NCI-H69 (cell line): Measurements from ENCODE around the gene KANSL1L.
"Not testable (repeated sequence)": the region's sequence is repeated elsewhere in the genome, so short reads cannot be mapped to it uniquely, and the experiment has no call there.

ENCODE experiments used
- DNase-seq: peaks from one replicate; lab custom pipeline; 2025; lab: John Stamatoyannopoulos, UW

The KANSL1L gene

DNA sequence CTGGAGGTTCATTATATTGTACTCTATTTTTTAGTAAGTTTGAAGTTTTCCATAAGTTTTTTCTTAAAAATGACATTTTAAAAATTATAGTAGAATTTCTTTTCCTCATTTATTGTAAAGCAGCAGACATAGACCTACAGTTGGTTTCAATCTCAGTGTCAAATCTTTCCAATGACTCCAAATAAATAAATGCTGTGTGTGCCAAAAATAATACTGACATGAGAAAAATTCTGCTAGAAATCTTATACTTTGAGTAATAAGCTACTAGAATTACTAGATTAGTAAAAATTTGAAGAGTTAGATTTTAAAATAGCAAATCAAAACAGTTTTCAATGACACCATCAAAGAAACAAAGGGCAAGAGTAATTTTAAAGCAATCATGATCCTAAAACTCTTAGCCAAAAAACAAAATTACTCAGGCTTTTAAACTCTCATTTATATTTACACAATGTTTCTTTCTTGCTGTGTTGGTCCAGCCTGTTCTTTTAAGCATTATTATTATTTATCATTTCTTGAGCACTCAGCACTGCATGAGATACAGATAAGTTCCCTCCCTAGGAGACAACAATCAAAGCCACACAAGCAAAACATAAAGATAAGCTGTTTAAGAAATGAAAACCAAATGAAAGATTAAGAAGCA lies 8.3 kb upstream of the KANSL1L start:
- no peak for DNase-seq

DNA sequence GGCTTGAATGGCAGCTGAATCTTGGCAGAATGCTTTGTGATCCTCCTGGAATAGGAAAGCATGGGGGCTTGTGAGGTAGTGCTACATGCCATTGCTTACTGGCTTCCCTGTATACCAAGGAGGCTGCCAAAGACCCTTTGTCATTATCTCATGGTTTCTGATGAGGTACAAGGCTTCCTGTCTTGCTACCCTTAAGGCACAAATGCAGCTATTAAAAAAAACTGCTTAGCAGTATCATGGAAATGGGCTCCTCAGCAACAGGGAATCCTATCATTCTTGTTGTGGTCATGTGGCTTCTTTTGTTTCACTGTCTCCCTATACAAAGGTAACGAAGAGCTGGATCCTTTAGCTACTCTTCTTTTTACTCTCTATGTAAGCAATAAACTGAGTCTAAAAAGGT lies 6.6 kb upstream of the KANSL1L start:
- DNase-seq, result no peak

DNA sequence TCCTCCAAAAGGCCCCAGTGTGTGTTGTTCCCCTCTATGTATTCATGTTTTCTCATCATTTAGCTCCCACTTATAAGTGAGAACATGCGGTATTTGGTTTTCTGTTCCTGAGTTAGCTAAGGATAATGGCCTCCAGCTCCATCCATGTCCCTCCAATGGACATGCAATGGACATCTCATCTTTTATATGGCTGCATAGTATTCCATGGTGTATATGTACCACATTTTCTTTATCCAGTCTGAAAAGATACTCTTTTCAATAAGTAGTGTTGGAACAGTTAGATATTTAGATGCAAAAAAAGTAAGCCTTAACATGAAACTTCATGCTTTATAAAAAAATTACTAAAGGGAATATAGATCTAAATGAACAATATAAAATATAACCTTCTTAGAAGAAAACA lies 5.9 kb upstream of the KANSL1L start:
- DNase-seq, result not testable (repeated sequence)

DNA sequence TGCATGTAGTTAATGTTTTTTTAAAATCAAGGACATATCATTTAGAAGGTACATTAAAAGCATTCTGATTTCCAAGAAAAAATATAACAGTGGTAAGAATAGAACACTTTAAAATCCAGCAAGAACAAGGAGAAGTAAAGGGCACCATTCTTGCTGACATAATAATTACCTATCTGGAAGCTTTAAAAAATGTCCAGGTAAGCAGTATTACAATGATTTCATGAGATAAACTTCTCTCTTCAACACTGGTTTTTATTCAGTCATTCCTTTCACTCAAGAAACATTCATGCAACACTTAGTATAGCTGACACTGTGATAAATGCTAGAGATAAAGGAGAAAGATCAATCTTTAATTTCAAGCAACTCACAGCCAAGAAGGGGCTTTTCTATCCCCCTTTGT lies 2.9 kb upstream of the KANSL1L start:
- no peak for DNase-seq

DNA sequence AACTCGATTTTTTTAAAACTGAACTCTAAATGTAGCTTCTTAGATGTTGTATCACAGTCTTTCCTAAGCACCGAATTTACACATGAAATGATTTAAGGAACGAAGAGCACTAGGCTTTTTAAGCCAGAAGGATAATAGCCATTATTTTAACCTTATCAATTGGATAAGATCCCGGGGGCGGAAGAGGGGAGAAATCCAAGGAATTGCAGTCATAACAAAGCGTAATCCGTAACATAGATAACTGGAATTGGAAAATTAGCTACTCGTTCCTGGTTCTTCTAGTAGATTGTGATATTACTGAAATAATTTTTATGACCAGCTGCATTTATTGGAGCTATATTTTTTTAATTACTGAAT lies 988 bp upstream of the KANSL1L start:
- peak; percentile 50 for DNase-seq

DNA sequence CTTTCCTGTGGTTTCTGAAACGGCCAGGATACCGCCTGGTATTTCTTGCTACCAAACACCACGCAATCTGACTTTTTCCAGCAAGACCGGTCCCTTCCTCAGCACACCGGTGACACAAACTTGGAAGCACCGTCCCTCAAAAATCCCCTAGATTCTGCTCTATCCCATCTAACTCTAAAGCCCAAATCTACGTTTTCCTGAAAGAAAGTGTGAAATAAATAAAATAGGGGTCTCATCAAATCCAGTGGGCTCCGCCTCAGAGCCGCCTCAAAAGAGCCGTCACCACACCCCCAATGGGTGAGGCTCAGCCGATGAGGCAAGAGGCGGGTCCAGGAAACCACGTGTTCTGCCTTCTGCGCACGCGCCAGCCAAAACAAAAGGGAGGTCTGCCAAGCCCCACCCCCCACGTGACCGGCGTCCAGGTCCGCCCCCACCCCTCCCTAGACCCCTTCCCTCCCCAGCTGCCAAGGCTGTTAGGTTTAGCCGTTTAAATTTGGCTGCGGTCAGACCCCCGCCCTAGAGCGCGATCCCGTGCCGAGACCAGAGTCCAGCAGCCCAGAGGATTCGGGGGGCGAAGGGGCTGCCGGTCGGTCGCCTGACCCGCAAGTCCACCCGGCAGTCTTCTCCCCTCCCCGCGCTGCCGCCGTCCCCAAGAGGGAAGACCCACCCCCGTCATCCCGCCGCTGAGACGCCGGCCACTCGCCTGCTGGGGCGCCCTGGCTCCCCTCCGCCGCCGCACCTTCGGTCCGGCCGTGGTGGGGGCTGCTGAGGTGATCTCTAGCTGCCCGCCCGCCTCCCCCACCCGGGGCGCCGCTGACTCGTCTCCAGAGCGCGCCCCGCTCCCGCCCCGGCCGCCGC lies 534 bp downstream of the KANSL1L start:
- DNase-seq, result peak; percentile 92

DNA sequence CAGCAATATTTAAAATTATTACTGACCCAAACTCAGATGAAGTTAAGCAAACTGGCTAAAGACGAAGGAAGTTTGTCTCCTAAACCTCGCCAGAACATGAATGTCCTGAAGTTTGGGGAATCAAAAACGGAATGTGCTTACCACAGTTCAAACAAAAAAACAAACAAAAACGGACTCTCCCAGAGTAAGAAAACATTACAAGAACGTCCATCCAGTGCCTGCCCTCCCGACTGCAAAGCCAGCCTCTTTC lies 1.1 kb downstream of the KANSL1L start:
- DNase-seq, result no peak

DNA sequence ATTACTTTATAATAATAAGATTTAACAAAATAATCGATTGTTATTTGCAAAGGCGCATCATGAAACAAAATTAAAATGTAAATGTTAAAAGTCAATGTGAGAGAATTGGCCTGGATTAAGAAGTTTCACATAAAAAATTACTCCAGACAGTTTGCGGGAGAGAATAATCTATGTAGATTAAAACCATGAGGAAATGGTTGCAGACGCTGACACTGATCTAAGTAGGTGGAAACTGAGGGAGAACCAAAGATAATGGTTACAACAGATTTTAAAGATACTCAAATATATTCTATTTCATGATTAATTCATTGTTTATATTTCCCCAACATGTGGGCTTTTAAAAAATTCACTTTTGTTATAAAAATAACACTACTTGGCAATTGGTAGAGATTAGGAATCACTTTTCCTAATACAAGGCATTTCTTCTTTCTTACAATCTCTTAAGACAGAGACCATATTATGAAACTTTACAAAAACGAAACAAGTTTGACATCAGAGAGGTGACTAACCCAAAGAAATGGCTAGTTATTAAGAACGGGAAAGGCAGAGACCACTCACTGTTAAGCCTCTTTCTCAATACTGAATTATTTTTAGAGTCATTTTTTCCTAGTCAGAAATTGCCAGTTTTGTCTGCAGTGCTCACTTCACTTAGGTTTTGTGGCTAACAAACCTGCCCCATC lies 1.6 kb downstream of the KANSL1L start:
- peak; percentile 14 for DNase-seq

DNA sequence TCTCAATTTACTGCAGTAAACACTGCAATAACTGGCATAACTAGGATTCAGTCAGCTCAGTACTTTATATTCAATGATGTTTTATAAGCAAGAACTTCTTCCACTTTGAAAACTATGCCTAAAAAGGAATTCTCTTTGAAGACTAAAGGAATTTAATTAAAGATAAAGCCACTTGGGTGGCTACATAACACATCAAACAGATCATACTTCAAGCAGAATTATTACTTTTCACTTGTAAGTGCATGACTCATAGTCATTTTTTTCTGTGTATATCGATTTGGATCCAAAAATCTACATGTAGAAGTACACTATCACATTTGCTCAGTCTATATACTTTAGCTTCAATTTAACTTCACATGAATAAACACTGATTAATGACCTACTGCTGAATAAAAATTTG lies 4.0 kb downstream of the KANSL1L start:
- DNase-seq, result no peak

DNA sequence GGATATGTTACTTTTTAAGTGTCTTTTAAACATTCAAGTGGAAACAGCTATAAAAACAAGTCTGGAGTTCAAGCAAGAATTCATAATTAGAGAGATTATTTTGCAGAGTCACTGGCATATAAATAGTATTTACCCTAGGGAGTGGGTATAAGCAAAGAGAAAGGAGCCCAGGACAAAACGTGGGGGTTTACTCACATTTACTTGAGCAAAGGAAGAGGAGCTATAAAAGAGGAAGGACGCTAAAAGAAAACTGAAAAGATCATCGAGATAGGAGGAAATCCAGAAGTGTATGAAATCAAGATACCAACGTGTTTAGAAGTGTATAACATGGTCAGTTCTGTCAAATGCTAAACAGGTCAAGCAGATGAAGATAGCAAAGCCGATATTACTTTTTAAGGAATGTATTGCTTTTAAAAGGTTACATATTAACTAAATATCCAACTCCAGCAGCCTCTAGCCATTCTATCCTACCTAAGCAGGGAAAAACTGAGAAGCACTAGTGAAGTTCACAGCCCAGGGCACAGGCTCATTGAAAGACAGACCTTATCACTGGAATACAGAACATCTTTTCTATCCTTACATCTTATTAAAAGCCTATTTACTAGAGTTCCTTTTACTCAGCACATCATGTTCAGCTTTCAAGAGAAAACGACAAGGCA lies 8.6 kb downstream of the KANSL1L start:
- no peak for DNase-seq

DNA sequence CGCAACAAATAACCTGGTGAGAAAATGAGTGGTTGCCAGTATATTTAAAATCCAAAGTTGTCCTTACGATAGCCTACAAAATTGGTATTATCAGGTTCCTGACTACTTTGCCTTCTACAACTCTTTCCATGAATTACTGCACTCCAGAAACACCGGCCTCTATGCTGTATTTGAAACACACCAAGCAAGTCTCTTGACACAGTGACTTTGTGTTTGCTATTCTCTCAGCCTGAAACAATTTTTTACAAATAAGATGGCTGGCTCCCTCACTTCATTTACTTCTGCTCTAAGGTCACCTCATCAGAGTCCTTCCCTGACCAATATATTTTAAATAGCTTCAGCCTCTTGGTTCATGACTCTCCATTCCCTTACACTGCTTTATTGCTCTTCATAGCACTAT lies 12.2 kb downstream of the KANSL1L start:
- no peak for DNase-seq

DNA sequence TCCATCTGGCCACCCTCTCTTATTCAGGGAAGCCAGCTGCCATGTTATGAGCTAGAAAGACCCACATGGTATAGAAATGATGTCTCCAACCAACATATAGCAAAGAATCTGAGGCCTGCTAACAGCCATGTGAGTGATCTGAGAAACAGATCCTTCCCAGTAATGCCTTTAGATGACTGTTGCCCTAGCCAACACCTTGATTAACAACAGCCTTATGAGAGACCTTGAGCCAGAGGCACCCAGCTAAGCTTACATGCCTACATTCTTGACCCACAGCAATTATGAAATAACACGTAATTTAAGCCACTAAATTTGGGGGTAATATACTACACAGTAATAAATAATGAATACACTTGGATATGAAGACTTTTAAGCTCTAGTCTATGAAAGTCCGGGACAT lies 13.0 kb downstream of the KANSL1L start:
- peak; percentile 6 for DNase-seq

DNA sequence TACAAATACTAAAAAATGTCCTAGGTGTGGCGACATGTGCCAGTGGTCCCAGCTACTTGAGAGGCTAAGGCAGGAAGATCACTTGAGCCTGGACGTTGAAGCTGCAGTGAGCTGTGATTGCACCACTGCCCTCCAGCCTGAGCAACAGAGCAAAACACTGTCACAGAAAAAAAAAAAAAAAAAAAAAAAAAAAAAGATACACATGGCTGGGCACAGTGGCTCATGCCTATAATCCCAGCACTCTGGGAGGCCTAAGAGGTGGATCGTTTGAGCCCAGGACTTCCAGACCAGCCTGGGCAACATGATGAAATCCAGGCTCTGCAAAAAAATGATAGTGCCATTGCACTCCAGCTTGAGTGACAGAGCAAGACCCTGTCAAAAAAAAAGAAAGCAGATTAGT lies 13.7 kb downstream of the KANSL1L start:
- DNase-seq, result no peak

DNA sequence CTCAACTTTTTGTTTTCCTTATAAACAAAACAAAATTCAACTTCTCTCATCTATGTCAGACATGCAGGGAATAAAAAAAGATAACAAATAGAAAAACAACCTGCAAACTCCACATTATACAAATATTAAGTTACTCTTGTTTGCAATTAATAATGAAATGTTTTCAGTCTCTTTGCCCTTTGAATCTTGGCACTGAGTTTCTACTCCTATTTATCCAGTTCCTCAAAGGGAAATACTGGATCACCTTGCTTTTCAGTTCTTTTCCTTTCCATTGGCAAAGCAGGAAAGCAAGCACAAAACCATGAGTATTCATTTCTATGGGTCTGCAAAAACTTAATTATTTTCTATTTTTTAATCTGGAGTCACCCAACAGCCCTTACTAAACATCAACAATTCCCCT lies 23.6 kb downstream of the KANSL1L start:
- DNase-seq, result no peak

DNA sequence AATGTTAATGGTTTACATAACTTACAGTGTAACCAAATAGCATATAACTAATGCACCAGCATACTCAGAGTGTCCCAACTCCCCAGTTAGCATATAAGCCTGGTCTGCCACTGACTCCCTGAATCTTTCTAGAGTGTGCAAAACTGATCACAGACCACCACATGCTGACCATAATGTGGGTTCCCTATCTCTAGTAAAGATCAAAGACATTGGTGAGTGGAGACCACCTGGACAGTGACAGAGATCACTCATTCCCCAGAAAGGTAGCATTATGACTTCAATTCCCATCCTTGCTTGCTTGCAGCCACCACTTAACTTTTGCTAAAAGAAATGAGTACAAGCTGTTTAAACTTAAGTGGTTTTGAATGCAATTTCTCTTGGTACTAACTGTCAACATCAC lies 39.0 kb downstream of the KANSL1L start:
- DNase-seq, result no peak

DNA sequence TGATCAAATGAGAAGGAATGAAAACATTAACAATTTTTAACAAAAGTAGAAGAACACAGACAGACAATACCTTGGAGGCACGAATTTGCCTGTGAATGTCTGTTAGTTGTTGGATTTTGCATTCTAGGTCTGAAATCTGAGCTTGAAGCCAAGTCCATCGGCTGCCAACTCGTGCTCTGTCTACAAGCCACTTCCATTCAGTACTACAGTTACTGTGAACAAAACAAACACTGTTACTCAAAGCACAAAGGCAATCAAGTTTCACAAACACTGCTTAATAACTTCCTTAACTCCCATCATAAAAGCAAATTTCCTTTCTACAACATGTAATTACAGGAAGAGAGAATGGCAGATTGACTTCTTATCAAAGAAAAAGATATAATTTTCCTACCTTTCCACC lies 42.2 kb downstream of the KANSL1L start:
- DNase-seq, result peak; percentile 86

DNA sequence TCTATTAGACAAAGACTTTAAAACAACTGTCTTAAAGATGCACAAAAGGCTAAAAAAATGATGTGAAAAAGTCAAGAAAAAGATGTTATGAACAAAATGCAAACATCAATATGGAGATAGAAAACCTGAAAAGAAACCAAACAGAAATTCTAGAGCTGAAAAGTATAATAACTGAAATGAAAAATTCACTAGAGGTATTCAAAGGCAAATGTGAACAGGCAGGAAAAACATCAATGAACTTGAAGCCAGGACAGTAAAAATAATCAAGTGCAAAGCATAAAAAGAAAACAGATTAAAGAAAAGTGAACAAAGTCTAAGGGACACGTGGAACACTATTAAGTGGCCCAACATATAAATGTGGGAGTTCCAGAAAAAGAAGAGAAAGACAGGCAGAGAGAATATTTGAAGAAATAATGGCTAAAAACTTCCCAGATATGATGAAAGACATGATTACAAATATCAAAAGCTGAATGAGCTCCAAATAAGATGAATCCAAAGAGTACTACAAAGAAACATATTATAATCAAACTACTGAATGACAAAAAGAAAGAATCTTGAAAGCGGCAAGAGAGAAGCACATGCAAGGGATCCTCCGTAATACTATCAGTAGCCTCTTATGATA lies 57.5 kb downstream of the KANSL1L start:
- DNase-seq, result no peak

DNA sequence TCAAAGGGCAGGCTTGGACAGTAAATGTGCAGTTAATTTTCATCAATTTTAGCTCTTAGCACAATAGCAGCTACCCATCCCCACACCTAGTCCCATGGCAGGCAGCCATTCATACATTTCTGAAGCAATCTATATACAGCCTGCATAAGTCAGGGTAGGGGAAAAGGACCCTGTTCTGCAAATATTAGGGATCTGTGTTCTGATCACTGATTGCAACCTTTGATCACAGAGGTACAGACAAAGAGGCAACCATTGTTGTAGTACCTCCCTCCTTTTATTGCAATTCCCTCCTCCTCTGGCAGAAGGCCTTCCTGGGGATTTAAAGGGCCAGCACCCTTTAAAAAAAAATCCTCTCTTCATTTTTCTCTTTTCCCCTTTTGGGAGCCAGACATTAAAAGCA lies 58.3 kb downstream of the KANSL1L start:
- no peak for DNase-seq

DNA sequence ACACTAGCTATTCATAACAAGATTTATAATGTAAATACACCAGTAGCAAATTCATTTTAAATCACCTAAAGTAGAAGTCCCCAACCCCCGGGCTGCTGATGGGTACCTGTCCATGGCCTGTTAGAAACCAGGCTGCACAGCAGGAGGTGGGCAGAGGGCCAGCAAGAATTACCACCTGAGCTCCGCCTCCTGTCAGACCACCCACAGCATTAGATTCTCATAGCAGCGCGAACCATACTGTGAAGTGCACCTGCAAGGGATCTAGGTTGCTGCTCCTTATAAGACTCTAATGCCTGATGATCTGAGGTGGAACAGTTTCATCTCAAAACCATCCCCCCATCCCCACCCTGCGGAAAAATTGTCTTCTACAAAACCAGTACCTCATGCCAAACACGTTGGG lies 71.3 kb downstream of the KANSL1L start:
- peak; percentile 56 for DNase-seq

DNA sequence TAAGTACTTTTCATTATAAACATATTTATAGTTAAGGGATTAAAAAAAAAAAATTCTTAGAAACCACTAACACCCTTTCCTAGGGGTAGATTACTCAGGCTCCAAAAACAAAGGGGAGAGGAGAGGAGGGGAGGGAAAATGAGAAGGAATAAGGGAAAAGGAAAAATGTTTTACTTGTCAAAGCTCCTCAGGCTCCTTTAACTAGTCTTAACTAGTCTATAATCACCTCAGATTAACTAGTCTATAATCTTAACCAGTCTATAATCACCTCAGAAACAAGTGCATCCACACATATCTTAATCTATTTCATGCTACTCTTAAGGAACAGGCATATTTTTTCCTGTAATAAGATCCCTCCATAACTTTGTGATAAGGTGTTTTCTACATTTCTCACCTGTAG lies 76.4 kb downstream of the KANSL1L start:
- no peak for DNase-seq

DNA sequence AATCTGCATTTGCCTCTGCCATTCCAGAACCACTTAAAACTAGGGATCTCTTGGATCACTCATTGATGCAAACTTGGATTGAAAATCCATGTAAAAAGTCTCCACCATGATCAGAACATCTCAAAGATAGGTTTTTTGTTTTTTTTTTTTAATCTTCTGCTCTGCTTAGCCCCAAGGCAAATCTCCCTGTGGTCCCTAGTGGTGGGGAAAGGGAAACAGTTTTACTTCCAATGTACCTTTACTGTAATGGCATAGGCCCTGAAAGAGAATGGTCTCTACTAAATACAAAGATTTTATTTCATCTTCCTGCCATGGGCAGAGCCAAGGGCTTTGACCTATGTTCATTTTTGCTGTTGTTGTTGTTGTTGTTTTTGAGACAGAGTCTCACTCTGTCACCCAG lies 78.4 kb downstream of the KANSL1L start:
- DNase-seq, result no peak

DNA sequence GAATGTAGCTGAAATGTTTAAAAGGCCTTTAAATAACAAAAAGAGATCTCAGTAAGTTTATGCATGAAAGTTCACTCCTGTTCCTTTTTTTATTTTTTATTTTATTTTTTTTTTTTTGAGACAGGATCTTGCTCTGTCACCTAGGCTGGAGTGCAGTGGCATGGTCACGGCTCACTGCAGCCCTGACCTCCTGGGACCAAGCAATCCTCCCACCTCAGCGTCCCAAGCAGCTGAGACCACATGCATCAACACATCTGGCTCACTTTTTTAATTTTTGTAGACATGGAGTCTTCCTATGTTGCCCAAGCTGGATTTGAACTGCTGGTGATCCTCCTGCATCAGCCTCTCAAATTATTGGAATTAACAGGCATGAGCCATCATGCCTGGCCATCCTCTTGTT lies 84.3 kb downstream of the KANSL1L start:
- no peak for DNase-seq

DNA sequence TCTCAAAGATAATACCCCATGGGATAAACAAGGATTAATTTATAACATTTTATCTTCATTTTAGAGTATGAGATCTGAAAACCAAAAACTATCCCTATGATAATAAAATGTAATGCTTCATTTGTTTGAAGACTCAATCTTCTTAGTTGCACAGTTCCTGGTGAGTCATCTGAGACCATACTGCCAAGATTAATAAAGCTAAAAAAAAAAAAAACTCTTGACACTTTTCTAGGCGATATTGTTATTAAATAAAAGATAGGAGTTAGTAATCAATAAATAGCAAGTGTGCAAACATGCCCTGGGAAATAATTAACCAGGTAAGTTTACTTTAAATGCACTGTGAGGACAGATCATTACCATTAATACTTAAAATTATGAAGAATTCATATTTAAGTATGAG lies 84.9 kb downstream of the KANSL1L start:
- DNase-seq, result no peak
